ENCODE data around the gene CD151. TPM values are rescaled to one million over a fixed set of nuclear protein-coding genes. Genes with fewer than 3 reads are reported as not detected.

The CD151 gene
- total RNA-seq, 1 experiment from 2014 or later = 482 TPM

DNA sequence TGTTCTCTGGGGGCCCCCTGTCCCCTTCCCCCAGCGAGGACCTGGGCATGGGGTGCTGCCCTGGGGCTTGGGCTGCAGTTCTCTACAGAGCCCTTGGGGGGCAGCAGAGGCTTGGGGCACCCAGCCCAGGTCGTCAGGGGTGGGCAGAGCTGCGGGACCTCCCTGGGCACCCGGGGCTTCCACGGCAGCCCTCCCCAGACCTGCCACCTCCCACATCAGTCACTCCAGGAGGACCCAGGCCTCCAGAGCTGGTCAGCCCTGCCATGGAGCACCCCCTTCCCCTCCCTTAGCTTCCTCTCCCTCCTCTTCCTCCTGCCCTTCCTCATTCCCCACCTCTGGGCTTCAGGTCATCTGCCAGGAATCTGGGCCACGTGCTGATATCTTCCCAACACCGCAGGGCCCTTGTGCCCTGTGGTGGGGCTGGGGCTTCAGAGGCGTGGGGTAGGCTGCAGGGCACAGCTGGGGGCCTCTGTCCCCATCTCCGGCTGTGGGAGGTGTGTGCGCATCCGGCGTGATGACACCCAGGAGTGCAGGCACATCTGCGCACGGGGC is 15.7 kb downstream of the CD151 start:
- CTCF ChIA-PET = interaction anchor here (0.9 to 1.0 kb wide), 4 partner anchors 8 to 203 kb away, joined by 3 to 6 read pairs (median 4); no protein-coding TSS in a partner anchor
- Mint-ChIP-seq H3K9me3 (ENCODE audit: low read depth, unreplicated experiment) (no peaks in the 10 kb centered on the region), H3K27me3 (ENCODE audit: unreplicated experiment) (no peaks in the 10 kb centered on the region), H3K4me1 (ENCODE audit: low read depth, unreplicated experiment) (peaks cover 4% of the 10 kb centered on the region), H3K4me3 (ENCODE audit: low read depth, unreplicated experiment) (no peak overlapping the region), H3K27ac (ENCODE audit: unreplicated experiment) (no peak overlapping the region), H3K36me3 (ENCODE audit: insufficient read depth, unreplicated experiment) (peaks cover 25% of the 10 kb centered on the region)
- intact Hi-C loops (cut with micrococcal nuclease; ENCODE audit: unreplicated experiment) = no loop called here
- peak; percentile 75 for DNase-seq
- TF ChIP-seq, protein P1, sequence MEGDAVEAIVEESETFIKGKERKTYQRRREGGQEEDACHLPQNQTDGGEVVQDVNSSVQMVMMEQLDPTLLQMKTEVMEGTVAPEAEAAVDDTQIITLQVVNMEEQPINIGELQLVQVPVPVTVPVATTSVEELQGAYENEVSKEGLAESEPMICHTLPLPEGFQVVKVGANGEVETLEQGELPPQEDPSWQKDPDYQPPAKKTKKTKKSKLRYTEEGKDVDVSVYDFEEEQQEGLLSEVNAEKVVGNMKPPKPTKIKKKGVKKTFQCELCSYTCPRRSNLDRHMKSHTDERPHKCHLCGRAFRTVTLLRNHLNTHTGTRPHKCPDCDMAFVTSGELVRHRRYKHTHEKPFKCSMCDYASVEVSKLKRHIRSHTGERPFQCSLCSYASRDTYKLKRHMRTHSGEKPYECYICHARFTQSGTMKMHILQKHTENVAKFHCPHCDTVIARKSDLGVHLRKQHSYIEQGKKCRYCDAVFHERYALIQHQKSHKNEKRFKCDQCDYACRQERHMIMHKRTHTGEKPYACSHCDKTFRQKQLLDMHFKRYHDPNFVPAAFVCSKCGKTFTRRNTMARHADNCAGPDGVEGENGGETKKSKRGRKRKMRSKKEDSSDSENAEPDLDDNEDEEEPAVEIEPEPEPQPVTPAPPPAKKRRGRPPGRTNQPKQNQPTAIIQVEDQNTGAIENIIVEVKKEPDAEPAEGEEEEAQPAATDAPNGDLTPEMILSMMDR (IDR thresholded peaks at IDR 0.05; ENCODE audit: unreplicated experiment) = peak; percentile 89
- no TSS peak for BruUV-seq (replicated peaks)

DNA sequence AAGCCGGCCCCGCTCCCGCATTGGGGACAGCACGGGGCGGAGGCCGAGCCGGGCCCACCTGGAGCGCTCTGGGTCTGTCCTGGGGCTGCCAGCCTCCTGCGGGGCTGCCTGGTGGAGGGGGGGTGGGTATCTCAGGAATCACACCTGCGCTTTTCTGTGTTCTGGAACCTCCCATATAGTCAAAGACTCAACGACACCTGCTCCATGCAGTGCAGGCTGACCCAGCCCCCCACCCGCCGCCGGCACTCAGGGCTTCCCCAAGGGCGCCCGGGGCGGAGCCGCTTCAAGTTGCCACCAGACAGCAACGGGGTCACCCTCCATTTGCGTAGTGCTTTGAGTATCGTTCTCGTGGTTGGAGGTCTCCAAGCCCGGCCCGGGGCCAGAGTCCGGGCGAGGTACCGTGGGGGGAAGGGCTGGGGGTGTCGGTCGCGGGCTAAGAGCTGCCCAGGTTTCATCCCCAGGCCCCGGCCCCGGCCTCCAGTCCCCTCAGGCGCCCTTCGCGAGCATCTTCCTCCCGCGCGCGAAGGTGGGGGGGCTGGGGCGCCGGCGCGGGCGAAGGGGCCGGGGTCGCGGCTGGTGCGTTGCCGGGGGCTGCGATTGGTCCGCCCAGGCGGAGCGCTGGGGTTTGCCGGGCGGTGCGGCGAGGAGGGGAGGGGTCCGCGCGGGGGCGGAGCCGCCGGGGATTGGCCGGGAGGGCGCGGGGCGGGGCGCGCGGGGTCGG is 16.5 kb downstream of the CD151 start:
- CTCF ChIA-PET = no interaction called here
- TF ChIP-seq, protein P1 (IDR thresholded peaks at IDR 0.05; ENCODE audit: unreplicated experiment) = no peak
- H3K27ac Mint-ChIP-seq (ENCODE audit: unreplicated experiment) = no peak overlapping the region
- no peaks in the 10 kb centered on the region for H3K4me1 Mint-ChIP-seq (ENCODE audit: low read depth, unreplicated experiment)
- intact Hi-C loops (cut with micrococcal nuclease; ENCODE audit: unreplicated experiment) = no loop called here
- H3K27me3 Mint-ChIP-seq (ENCODE audit: unreplicated experiment) = no peaks in the 10 kb centered on the region
- no peak for DNase-seq
- H3K36me3 Mint-ChIP-seq (ENCODE audit: insufficient read depth, unreplicated experiment) = peaks cover 19% of the 10 kb centered on the region
- no peaks in the 10 kb centered on the region for H3K9me3 Mint-ChIP-seq (ENCODE audit: low read depth, unreplicated experiment)
- BruUV-seq (replicated peaks) = no TSS peak
- H3K4me3 Mint-ChIP-seq (ENCODE audit: low read depth, unreplicated experiment) = no peak overlapping the region

DNA sequence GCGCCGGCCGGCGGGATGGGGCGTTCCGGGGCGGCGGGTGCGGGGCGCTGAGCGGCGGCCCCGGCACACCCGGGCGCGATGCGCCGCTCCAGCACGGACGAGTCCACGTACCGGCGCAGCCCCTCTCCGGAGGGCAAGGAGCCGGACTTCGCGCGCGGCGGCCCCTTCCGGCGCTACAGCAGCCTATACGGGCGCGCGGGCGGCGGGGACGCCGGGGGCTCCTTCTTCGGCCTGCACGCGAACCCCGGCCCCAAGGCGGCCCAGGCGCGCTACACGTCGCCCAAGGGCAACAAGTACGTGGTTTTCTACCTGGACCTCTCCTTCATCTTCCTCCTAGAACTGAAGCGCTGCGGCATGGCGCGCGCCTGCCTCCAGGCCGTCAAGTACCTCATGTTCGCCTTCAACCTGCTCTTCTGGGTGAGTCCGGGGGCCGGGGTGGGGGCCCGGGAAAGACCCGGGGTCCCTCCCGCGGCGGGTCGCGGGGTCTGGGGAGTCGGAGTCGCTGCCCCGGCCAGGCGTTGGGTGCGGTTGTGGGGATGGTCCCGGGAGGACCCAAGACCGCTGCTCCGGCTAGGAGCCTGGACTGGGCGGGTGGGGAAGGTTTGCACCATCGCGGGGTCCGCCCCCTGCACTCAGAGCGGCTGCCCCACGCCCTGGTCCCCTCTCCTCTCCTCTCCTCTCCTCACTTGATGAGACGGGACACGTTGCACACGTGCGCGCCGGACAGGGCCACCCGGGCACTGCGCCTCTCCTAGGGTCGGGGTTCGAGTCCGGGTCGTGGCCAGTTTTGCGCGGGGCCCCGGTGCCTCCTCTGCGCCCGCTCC is 17.4 kb downstream of the CD151 start:
- no peak for DNase-seq
- Mint-ChIP-seq H3K4me3 (ENCODE audit: low read depth, unreplicated experiment) (no peak overlapping the region), H3K9me3 (ENCODE audit: low read depth, unreplicated experiment) (no peaks in the 10 kb centered on the region), H3K27me3 (ENCODE audit: unreplicated experiment) (no peaks in the 10 kb centered on the region), H3K4me1 (ENCODE audit: low read depth, unreplicated experiment) (no peaks in the 10 kb centered on the region), H3K36me3 (ENCODE audit: insufficient read depth, unreplicated experiment) (peaks cover 14% of the 10 kb centered on the region), H3K27ac (ENCODE audit: unreplicated experiment) (no peak overlapping the region)
- CTCF ChIA-PET = no interaction called here
- BruUV-seq (replicated peaks) = no TSS peak
- intact Hi-C loops (cut with micrococcal nuclease; ENCODE audit: unreplicated experiment) = loop anchor here (10.0 kb wide), 1 partner anchor 205 kb away; no protein-coding TSS in a partner anchor
- TF ChIP-seq, protein P1 (IDR thresholded peaks at IDR 0.05; ENCODE audit: unreplicated experiment) = no peak

DNA sequence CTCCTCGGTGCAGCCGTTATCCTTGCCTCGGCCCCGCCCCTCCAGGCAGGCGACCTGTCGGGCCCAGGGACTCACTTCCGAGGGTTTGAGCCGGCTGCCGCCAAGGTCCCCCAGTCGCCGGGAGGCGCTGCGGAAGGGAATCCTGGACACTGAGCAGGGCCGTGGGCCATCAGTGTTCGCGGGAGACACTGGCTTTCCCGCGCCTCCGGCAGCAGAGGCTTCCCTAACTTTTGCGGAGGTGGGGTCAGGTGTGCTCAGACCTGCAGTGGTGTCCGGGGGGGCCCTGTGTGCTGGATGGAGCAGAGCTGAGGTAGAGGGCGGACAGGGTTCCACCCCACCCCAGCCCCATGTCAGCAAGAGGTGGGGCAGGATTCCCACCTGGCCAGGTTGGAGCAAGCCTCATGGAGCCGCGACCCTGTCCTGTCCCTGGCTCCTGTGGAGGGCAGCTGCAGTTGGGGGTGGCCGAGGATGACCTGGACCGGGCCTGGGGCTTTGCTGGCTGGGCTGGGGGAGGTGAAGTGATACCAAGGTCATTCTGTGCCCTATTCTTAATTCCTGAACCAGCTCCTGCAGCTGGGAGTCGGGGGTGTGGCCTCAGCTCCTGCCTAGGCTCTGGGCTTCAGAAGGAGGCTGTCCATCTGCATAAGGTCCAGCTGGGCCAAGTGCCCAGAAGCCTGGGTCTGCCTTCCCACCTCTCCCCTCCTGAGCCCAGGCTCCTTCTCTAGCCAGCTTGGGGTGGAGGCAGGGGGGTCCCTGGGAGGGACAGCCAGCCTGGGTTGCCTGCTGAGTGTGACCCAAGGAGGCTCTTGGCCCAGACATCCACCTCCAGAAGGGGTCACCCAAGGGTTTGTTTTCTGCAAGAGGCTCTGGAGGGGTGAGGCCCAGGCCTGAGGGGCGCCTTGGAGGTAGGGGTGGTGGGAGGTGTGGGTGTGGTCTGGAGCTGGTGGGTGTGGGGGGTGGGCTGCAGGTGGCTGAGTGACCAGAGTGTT is 18.3 kb downstream of the CD151 start:
- no TSS peak for BruUV-seq (replicated peaks)
- Mint-ChIP-seq H3K27ac (ENCODE audit: unreplicated experiment) (no peak overlapping the region), H3K4me1 (ENCODE audit: low read depth, unreplicated experiment) (no peaks in the 10 kb centered on the region), H3K36me3 (ENCODE audit: insufficient read depth, unreplicated experiment) (peaks cover 14% of the 10 kb centered on the region), H3K4me3 (ENCODE audit: low read depth, unreplicated experiment) (no peak overlapping the region), H3K9me3 (ENCODE audit: low read depth, unreplicated experiment) (no peaks in the 10 kb centered on the region), H3K27me3 (ENCODE audit: unreplicated experiment) (no peaks in the 10 kb centered on the region)
- TF ChIP-seq, protein P1 (IDR thresholded peaks at IDR 0.05; ENCODE audit: unreplicated experiment) = no peak
- CTCF ChIA-PET = no interaction called here
- intact Hi-C loops (cut with micrococcal nuclease; ENCODE audit: unreplicated experiment) = loop anchor here (10.0 kb wide), 1 partner anchor 204 kb away; no protein-coding TSS in a partner anchor
- DNase-seq = no peak
